SU-DHL-6 (cell line): Measurements from ENCODE around the gene FAM20C.

Source experiments
- H2AFZ ChIP-seq: fragments of 200-600 bp; sonication (generic); 2 replicates; pipeline ENCODE4 v1.6.1; 2014; ENCODE audit warnings: low read depth, mild to moderate bottlenecking, moderate library complexity, mixed read lengths, antibody characterized with exemption, low read length; ENCODE audit not compliant: severe bottlenecking
- H3F3A ChIP-seq: fragments of 200-600 bp; shearing (Covaris generic); 2 replicates; pipeline ENCODE4 v1.6.0; 2016; ENCODE audit warnings: antibody characterized with exemption, mild to moderate bottlenecking; ENCODE audit not compliant: insufficient read depth
- H3K27ac ChIP-seq: fragments of 200-600 bp; sonication (generic); 2 replicates; pipeline ENCODE4 v1.5.1; 2016; ENCODE audit warnings: low read depth, mild to moderate bottlenecking, low read length, moderate library complexity, mixed read lengths
- H3K27me3 ChIP-seq: fragments of 200-600 bp; sonication (generic), shearing (Covaris generic); 2 replicates; pipeline ENCODE4 v1.6.0; 2014; ENCODE audit warnings: mild to moderate bottlenecking, low read length
- H3K36me3 ChIP-seq: fragments of 200-600 bp; sonication (generic); 2 replicates; pipeline ENCODE4 v1.6.1; 2014; ENCODE audit warnings: mild to moderate bottlenecking, low read length, mixed read lengths
- H3K4me2 ChIP-seq: fragments of 300-600, 200-600 bp; shearing (Covaris generic), sonication (generic); 2 replicates; pipeline ENCODE4 v1.6.0; 2014; ENCODE audit warnings: low read length, low read depth, mild to moderate bottlenecking; ENCODE audit not compliant: poor library complexity, severe bottlenecking
- H3K4me3 ChIP-seq: fragments of 200-600 bp; sonication (generic); 2 replicates; pipeline ENCODE4 v1.5.1; 2014; ENCODE audit warnings: antibody characterized with exemption, low read length, mild to moderate bottlenecking, mixed read lengths; ENCODE audit not compliant: insufficient read depth, poor library complexity, severe bottlenecking
- H3K79me2 ChIP-seq: fragments of 200-600 bp; sonication (generic); 2 replicates; pipeline ENCODE4 v1.6.1; 2014; ENCODE audit warnings: mild to moderate bottlenecking, low read length, moderate library complexity; ENCODE audit not compliant: insufficient read depth
- H3K9ac ChIP-seq: fragments of 200-600 bp; sonication (generic); 2 replicates; pipeline ENCODE4 v1.7.0; 2014; ENCODE audit warnings: mild to moderate bottlenecking, low read length
- H3K9me2 ChIP-seq: fragments of 200-600 bp; sonication (generic); replicated peaks from 2 replicates; pipeline ENCODE4 v1.6.1; 2014; ENCODE audit warnings: low read length; ENCODE audit not compliant: insufficient read depth
- H3K9me3 ChIP-seq: fragments of 200-600 bp; sonication (generic); 2 replicates; pipeline ENCODE4 v1.6.1; 2014; ENCODE audit warnings: low read length, mixed read lengths; ENCODE audit not compliant: insufficient read depth
- H4K20me1 ChIP-seq: fragments of 200-600 bp; sonication (generic); 2 replicates; pipeline ENCODE4 v1.6.1; 2014; ENCODE audit warnings: low read depth, mild to moderate bottlenecking, antibody characterized with exemption, low read length, moderate library complexity, mixed read lengths
- EZH2phosphoT487 ChIP-seq: fragments of 200-600 bp; sonication (generic), shearing (Covaris generic); conservative IDR thresholded peaks from 2 replicates; pipeline ENCODE4 v1.6.1; 2018; ENCODE audit warnings: mild to moderate bottlenecking, antibody characterized with exemption, low read length, moderate library complexity, mixed read lengths
- TF ChIP-seq, protein P1 (sequence below): fragments of 200-600 bp; sonication (generic); IDR thresholded peaks from one replicate; pipeline ENCODE4 v1.5.1; 2017; ENCODE audit warnings: antibody characterized with exemption, mild to moderate bottlenecking, low read length, moderate library complexity; ENCODE audit not compliant: insufficient read depth, poor library complexity, severe bottlenecking

Gene FAM20C

GRCh38 chr7:226281-226895 is 34.0 kb downstream of the FAM20C start:
- H3K9me3 ChIP-seq, result no peaks in the 10 kb centered on the region
- no peak for TF ChIP-seq EZH2phosphoT487
- TF ChIP-seq, protein P1, sequence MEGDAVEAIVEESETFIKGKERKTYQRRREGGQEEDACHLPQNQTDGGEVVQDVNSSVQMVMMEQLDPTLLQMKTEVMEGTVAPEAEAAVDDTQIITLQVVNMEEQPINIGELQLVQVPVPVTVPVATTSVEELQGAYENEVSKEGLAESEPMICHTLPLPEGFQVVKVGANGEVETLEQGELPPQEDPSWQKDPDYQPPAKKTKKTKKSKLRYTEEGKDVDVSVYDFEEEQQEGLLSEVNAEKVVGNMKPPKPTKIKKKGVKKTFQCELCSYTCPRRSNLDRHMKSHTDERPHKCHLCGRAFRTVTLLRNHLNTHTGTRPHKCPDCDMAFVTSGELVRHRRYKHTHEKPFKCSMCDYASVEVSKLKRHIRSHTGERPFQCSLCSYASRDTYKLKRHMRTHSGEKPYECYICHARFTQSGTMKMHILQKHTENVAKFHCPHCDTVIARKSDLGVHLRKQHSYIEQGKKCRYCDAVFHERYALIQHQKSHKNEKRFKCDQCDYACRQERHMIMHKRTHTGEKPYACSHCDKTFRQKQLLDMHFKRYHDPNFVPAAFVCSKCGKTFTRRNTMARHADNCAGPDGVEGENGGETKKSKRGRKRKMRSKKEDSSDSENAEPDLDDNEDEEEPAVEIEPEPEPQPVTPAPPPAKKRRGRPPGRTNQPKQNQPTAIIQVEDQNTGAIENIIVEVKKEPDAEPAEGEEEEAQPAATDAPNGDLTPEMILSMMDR, result no peak
- H3K9me2 ChIP-seq, result no peaks in the 10 kb centered on the region
- no peaks in the 10 kb centered on the region for H4K20me1 ChIP-seq
- H3K27me3 ChIP-seq, result no peaks in the 10 kb centered on the region
- H3K27ac ChIP-seq, result no peak overlapping the region
- H3K79me2 ChIP-seq, result no peaks in the 10 kb centered on the region
- no peaks in the 10 kb centered on the region for H3K36me3 ChIP-seq
- H3K4me3 ChIP-seq, result no peak overlapping the region
- no peak overlapping the region for H3K4me2 ChIP-seq
- no peaks in the 10 kb centered on the region for H3F3A ChIP-seq
- H3K9ac ChIP-seq, result no peak overlapping the region
- no peak overlapping the region for H2AFZ ChIP-seq

GRCh38 chr7:227926-228325 is 35.6 kb downstream of the FAM20C start:
- H3K27ac ChIP-seq, result no peak overlapping the region
- H4K20me1 ChIP-seq, result no peaks in the 10 kb centered on the region
- H3K4me3 ChIP-seq, result no peak overlapping the region
- no peaks in the 10 kb centered on the region for H3K36me3 ChIP-seq
- H3K9me3 ChIP-seq, result no peaks in the 10 kb centered on the region
- H3K9me2 ChIP-seq, result no peaks in the 10 kb centered on the region
- TF ChIP-seq, protein P1, result no peak
- TF ChIP-seq EZH2phosphoT487, result no peak
- H3K27me3 ChIP-seq, result no peaks in the 10 kb centered on the region
- H2AFZ ChIP-seq, result no peak overlapping the region
- no peak overlapping the region for H3K9ac ChIP-seq
- H3K79me2 ChIP-seq, result no peaks in the 10 kb centered on the region
- H3F3A ChIP-seq, result no peaks in the 10 kb centered on the region
- no peak overlapping the region for H3K4me2 ChIP-seq

DNA sequence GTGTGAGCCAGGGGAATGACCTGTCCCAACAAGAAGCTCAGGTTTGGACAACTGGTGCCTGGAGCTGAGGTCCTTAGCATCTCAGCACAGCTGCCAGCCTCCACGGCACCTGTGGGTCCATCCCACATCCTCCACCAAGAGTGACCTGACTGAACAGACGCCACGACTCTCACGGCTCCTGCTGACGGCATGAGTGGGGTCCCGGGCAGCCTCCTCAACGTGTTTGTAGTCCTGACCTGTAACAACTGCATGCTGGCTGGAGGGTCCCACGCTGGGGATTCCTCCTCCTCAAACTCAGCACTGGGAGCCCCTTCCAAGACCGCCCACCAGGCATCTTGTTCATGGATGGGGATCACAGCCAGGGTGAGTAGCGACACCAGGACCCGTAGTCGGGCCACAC is 36.2 kb downstream of the FAM20C start:
- Histone ChIP-seq H3K4me3 (no peak overlapping the region), H3K27ac (no peak overlapping the region), H3K79me2 (no peaks in the 10 kb centered on the region), H3K36me3 (no peaks in the 10 kb centered on the region), H3F3A (no peaks in the 10 kb centered on the region), H3K9me3 (no peaks in the 10 kb centered on the region), H4K20me1 (no peaks in the 10 kb centered on the region), H3K4me2 (no peak overlapping the region), H3K9me2 (no peaks in the 10 kb centered on the region), H3K27me3 (no peaks in the 10 kb centered on the region), H2AFZ (no peak overlapping the region), H3K9ac (no peak overlapping the region)
- TF ChIP-seq, protein P1, result no peak
- TF ChIP-seq EZH2phosphoT487, result no peak
